HG03571 (cell line): ENCODE results near the gene C6orf141.

Source experiments
- ATAC-seq: cut with Tn5 transposase; IDR thresholded peaks from one replicate; pipeline ENCODE4 v1.9.1; 2021; ENCODE audit not compliant: unreplicated experiment

C6orf141 gene

GRCh38 chr6:49539102-49539501 is 11.4 kb upstream of the C6orf141 start:
- no peak for ATAC-seq

- no peak for ATAC-seq
Measured at GRCh38 chr6:49540614-49541013, 9.9 kb upstream of the C6orf141 start.

GRCh38 chr6:49541210-49541724 is 9.2 kb upstream of the C6orf141 start:
- ATAC-seq: no peak

- ATAC-seq: no peak
Measured at GRCh38 chr6:49541936-49542335, 8.5 kb upstream of the C6orf141 start.

- no peak for ATAC-seq
Measured at GRCh38 chr6:49543087-49543858, 7.2 kb upstream of the C6orf141 start.

GRCh38 chr6:49546331-49546730 is 4.1 kb upstream of the C6orf141 start:
- no peak for ATAC-seq

- ATAC-seq: no peak
Measured at GRCh38 chr6:49548613-49549304, 1.7 kb upstream of the C6orf141 start.

GRCh38 chr6:49549691-49550491 is 577 bp upstream of the C6orf141 start:
- ATAC-seq: no peak

- peak; percentile 41 for ATAC-seq
Measured at GRCh38 chr6:49551078-49551865, 804 bp downstream of the C6orf141 start.

GRCh38 chr6:49551866-49552129 is 1.3 kb downstream of the C6orf141 start:
- ATAC-seq: peak; percentile 28

GRCh38 chr6:49552596-49552995 is 2.1 kb downstream of the C6orf141 start:
- ATAC-seq: no peak

GRCh38 chr6:49553384-49553783 is 2.9 kb downstream of the C6orf141 start:
- ATAC-seq: no peak

GRCh38 chr6:49555951-49556350 is 5.5 kb downstream of the C6orf141 start:
- ATAC-seq: no peak

GRCh38 chr6:49556429-49556837 is 6.0 kb downstream of the C6orf141 start:
- ATAC-seq: no peak

GRCh38 chr6:49557177-49557576 is 6.7 kb downstream of the C6orf141 start:
- ATAC-seq: no peak

GRCh38 chr6:49558238-49558637 is 7.8 kb downstream of the C6orf141 start:
- no peak for ATAC-seq

- ATAC-seq: no peak
Measured at GRCh38 chr6:49563006-49563886, 12.8 kb downstream of the C6orf141 start.

GRCh38 chr6:49564552-49564951 is 14.1 kb downstream of the C6orf141 start:
- no peak for ATAC-seq

GRCh38 chr6:49565261-49565660 is 14.8 kb downstream of the C6orf141 start:
- ATAC-seq: no peak

GRCh38 chr6:49565855-49566254 is 15.4 kb downstream of the C6orf141 start:
- ATAC-seq: no peak
